HG02763 (cell line): ENCODE measurements around the gene DMD.
"Not testable (repeated sequence)": the region's sequence is repeated elsewhere in the genome, so short reads cannot be mapped to it uniquely, and the experiment has no call there.

ENCODE experiments used
- ATAC-seq: cut with Tn5 transposase; IDR thresholded peaks from one replicate; pipeline ENCODE4 v1.9.1; 2021; ENCODE audit warnings: mild to moderate bottlenecking, moderate library complexity; ENCODE audit not compliant: unreplicated experiment

The DMD gene

DNA sequence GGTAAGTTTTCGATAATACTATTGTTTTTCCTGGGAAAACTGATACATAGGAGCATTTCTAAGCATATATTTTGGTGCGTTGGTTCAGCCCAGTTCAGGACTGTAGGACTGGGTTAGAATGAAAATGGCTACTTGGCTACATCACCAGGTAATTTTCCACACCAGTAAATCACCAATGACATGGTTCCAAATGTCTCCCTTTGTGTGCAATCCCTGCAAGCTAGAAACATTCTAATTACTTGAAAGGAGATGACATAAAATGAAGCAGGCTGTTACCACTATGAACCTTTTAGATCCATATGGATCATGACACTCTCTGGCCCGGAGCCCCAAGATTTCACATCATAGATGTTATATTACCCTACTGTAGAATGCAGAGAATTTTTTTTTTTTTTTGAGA is 1562.1 kb downstream of the DMD start:
- no peak for ATAC-seq

DNA sequence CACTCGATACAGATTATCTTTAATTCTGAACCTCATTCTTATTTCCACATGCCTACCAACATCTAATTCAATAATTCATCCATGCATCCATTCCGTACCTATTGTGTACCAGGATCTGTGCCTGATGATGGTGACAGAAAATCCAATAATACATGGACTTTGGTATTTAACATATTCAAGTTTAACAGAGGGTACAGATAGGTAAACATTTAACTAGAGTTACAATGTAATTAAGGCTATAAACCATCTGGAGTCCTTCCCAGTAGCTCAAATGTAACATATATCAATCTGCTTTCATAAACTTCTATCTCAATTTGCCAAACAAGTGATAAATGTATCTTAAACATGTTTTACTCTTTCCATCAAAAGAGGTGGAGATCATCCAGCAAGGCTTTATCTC is 1578.0 kb downstream of the DMD start:
- ATAC-seq = no peak

DNA sequence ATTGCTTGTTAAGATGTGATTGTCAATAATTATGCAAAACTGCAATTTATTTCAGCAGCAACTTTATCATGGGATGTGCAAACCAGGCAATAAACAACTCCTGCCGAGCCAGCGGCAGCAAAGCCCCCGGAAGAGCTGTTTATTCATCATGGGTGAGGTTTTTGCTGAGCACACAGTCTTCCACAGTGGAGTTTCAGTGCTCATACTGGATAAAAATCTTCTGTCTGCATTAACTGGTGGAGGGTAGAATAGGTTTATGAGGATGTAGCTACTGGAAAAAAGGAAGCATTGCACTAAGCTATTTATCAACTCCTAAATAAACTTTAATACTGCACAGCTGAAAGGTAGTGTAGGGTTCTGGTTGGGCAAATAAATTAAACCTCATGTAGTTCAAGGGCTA is 1582.2 kb downstream of the DMD start:
- no peak for ATAC-seq

DNA sequence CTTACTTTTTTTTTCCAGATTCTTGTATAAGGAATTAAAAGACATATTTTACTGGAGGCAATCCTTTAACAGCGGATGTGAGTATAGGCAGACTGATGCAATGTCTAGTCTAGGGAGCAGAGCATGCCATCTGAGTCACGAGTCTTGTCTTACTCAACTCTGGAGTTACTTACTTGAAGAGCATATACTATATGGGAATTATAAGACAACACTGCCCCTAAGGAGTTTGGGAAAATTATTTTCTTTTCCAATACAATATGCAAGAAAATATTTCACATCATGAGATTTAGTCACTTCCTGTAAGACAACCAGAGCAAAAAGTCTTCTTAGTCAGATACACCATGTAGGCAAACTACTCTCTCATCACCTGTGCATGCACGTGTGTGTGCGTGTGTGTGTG is 1602.2 kb downstream of the DMD start:
- no peak for ATAC-seq

- ATAC-seq = no peak
Observed at GRCh38 chrX:31608638-31609037, 1602.7 kb downstream of the DMD start.

GRCh38 chrX:31606771-31607170 is 1604.6 kb downstream of the DMD start:
- no peak for ATAC-seq

GRCh38 chrX:31604629-31605221 is 1606.6 kb downstream of the DMD start:
- peak; percentile 72 for ATAC-seq

GRCh38 chrX:31603411-31604120 is 1607.8 kb downstream of the DMD start:
- ATAC-seq = no peak

GRCh38 chrX:31600823-31601222 is 1610.5 kb downstream of the DMD start:
- no peak for ATAC-seq

DNA sequence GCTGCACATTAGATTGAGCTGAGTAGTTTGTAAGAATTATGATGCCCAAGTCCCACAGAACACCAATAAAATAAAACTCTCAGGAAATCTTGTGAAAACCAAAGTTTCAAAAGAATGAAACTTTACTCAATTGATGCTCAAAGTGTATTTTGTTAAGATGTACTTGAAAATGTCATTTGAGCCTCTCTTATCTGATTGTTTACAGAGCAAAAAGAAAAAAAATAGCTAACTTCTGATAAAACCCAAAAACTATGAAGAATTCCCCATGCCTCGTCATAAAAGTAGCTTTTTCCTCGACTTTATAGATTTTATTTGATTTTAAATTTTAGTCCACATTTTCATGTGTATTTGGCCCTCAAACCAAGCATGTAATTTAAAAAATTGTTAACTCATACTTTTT is 1618.0 kb downstream of the DMD start:
- no peak for ATAC-seq

DNA sequence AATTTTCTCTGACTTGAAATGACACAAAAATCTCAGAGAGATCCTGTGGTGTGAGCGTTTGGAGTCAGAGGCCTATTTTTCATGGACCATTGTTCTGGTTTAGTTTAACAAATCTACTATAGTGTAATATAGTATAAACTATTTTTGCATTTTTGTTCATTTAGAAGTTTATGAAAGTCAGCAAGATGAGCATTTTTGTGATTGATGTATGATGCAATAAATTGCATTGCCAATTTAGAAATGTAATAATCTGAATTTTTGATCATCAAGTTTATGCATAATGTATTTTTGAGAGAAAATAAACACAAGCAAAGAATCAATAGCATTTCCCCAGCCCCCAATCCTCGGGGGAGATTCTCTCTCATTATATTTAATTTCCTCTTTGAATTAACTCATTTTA is 1620.0 kb downstream of the DMD start:
- no peak for ATAC-seq

- no peak for ATAC-seq
Observed at GRCh38 chrX:31590581-31591114, 1620.7 kb downstream of the DMD start.

GRCh38 chrX:31589503-31589902 is 1621.8 kb downstream of the DMD start:
- no peak for ATAC-seq

DNA sequence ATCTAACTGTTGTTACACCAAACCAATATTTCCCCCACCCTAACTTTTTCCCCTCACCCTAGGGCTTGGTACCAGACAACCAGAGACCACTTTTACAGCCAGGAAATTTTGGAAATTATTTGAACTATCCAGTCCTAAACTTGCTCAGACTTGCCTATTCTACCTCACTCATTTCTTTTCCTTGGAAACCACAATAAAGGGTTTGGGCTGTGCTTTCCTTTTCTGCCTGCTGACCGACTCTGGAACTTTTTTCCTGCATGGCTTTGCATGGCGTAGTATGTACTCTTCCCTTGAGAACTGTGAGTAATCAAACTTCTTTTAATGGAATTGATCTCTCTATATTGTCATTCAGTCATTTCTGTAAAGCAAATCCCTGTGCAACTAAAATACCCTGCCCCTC is 1623.0 kb downstream of the DMD start:
- no peak for ATAC-seq

- ATAC-seq = not testable (repeated sequence)
Observed at GRCh38 chrX:31583892-31584291, 1627.5 kb downstream of the DMD start.

- ATAC-seq = no peak
Observed at GRCh38 chrX:31580726-31581125, 1630.6 kb downstream of the DMD start.

GRCh38 chrX:31580227-31580626 is 1631.1 kb downstream of the DMD start:
- ATAC-seq = no peak

- ATAC-seq = no peak
Observed at GRCh38 chrX:31572360-31572759, 1639.0 kb downstream of the DMD start.

DNA sequence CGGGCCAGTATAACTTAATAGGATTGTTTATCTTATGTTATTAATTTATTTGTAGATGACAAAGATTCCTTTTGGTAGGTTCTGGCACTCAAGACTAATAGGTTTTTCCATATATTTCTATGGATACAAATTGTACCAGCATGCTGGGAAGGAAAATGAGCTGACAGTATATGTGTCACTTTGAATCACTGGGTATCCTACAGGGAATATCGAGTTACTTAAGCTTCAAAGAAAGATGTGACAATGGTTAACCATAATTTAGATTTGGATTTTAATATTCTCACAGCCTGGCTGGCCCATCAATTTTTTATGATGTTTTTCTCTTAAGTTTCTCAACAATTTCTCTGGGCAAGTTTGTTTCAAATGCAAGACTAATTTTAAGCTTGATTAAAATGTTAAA is 1640.7 kb downstream of the DMD start:
- no peak for ATAC-seq

DNA sequence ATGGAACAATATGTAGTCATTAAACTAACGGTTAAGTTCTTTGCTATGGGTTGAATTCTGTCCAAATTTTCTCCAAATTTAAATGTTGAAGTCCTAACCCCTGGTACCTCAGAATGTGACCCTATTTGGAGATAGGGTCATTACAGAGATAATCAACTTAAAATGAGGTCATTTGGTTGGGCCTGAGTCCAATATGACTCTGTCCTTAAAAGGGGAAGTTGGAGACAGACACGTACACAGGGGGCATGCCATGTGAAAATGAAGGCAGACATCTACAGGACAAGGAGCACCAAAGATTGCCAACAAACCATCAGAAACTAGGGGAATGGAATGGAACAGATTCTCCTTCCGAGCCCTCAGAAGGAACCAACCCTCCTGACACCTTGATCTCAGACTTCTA is 1647.6 kb downstream of the DMD start:
- no peak for ATAC-seq

DNA sequence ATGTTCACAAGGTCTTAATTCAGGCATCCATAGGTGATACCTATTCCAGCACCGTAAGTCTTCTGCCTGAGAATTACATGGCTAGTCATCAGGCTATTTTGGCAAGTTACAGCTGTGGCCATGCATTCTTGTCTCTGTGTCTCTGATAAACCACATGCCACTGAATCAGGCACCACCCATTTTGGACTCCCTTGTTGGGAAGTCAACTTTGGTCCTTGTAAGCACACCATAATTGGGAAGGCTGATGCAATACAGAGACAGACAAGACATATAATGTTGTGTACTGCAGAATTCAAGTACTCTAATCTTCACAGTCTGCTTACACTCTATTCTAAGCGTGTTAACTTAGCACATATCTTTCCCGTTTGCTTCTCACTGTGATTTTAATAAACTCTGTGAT is 1655.8 kb downstream of the DMD start:
- ATAC-seq = no peak

- no peak for ATAC-seq
Observed at GRCh38 chrX:31551913-31552312, 1659.4 kb downstream of the DMD start.

GRCh38 chrX:31550158-31550557 is 1661.2 kb downstream of the DMD start:
- no peak for ATAC-seq
